ENCODE measurements around the gene DPPA4.

Gene DPPA4

GRCh38 chr3:109339197-109339596, 1.9 kb upstream of the DPPA4 start:
- in situ Hi-C loops (cut with MboI; ENCODE audit: low sequenced_read_pairs) = no loop called here

- in situ Hi-C loops (cut with MboI; ENCODE audit: low sequenced_read_pairs) = no loop called here
Measured at GRCh38 chr3:109338322-109338721, 976 bp upstream of the DPPA4 start.

GRCh38 chr3:109336291-109336861, 970 bp downstream of the DPPA4 start:
- in situ Hi-C loops (cut with MboI; ENCODE audit: low sequenced_read_pairs) = no loop called here

GRCh38 chr3:109334572-109334971, 2.8 kb downstream of the DPPA4 start:
- in situ Hi-C loops (cut with MboI; ENCODE audit: low sequenced_read_pairs) = no loop called here

- in situ Hi-C loops (cut with MboI; ENCODE audit: low sequenced_read_pairs) = no loop called here
Measured at GRCh38 chr3:109331692-109332091, 5.7 kb downstream of the DPPA4 start.

DNA sequence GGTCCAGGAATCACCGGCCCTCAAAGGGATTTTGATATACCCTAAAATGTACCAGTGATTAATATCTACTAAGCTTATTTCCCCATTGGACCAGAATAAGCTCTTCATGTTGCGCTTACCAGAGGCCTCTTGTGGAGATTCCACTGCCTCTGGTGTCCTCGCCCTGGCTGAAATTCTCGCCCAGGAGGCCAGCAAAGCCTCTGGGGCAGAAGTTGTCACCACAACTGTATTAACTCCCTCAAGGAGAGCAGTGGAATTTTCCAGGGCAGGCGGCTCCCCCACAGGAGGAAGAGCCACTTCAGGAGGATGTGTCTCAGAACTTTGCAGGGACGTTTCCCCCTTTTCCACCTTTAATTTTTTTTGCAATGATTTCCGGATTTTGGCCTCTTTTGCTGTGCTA, 6.9 kb downstream of the DPPA4 start:
- in situ Hi-C loops (cut with MboI; ENCODE audit: low sequenced_read_pairs) = no loop called here

GRCh38 chr3:109328202-109328601, 9.1 kb downstream of the DPPA4 start:
- in situ Hi-C loops (cut with MboI; ENCODE audit: low sequenced_read_pairs) = no loop called here

- in situ Hi-C loops (cut with MboI; ENCODE audit: low sequenced_read_pairs) = no loop called here
Measured at GRCh38 chr3:109325657-109326056, 11.7 kb downstream of the DPPA4 start.

GRCh38 chr3:109325109-109325508, 12.2 kb downstream of the DPPA4 start:
- in situ Hi-C loops (cut with MboI; ENCODE audit: low sequenced_read_pairs) = no loop called here

GRCh38 chr3:109316162-109316730, 21.1 kb downstream of the DPPA4 start, which contains the start of gene DPPA2:
Gene DPPA2, minus strand, starts transcription at chr3:109316517. Its CDS starts 1,975 bp downstream, at chr3:109314542.
- in situ Hi-C loops (cut with MboI; ENCODE audit: low sequenced_read_pairs) = no loop called here

- in situ Hi-C loops (cut with MboI; ENCODE audit: low sequenced_read_pairs) = no loop called here
Measured at GRCh38 chr3:109313061-109313460, 24.3 kb downstream of the DPPA4 start.

DNA sequence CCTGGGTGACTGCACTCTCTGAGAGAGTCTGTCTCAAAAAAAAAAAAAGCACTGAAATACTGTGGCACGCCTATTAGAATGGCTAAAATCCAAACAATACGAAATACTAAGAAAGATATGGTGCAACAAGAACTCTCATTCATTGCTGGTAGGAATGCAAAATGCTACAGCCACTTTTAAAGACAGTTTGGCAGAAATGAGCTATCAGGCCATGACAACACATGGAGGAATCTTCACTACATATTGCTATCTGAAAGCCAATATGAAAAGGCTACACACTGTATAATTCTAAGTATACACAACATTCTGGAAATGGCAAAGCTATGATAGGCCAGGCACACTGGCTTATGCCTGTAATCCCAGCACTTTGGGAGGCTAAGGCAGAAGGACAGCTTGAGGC, 39.9 kb downstream of the DPPA4 start:
- in situ Hi-C loops (cut with MboI; ENCODE audit: low sequenced_read_pairs) = no loop called here

GRCh38 chr3:109284071-109284470, 53.3 kb downstream of the DPPA4 start:
- in situ Hi-C loops (cut with MboI; ENCODE audit: low sequenced_read_pairs) = no loop called here

- in situ Hi-C loops (cut with MboI; ENCODE audit: low sequenced_read_pairs) = no loop called here
Measured at GRCh38 chr3:109278546-109278945, 58.8 kb downstream of the DPPA4 start.

GRCh38 chr3:109278141-109278540, 59.2 kb downstream of the DPPA4 start:
- in situ Hi-C loops (cut with MboI; ENCODE audit: low sequenced_read_pairs) = no loop called here
